Measurements from ENCODE around the gene SYCP2. TPM values are rescaled to one million over a fixed set of nuclear protein-coding genes. Genes with fewer than 3 reads are reported as not detected.

SYCP2 gene
- total and polyA plus RNA-seq, 7 donors, result 0.29 to 1.1 (median 0.49) TPM

DNA sequence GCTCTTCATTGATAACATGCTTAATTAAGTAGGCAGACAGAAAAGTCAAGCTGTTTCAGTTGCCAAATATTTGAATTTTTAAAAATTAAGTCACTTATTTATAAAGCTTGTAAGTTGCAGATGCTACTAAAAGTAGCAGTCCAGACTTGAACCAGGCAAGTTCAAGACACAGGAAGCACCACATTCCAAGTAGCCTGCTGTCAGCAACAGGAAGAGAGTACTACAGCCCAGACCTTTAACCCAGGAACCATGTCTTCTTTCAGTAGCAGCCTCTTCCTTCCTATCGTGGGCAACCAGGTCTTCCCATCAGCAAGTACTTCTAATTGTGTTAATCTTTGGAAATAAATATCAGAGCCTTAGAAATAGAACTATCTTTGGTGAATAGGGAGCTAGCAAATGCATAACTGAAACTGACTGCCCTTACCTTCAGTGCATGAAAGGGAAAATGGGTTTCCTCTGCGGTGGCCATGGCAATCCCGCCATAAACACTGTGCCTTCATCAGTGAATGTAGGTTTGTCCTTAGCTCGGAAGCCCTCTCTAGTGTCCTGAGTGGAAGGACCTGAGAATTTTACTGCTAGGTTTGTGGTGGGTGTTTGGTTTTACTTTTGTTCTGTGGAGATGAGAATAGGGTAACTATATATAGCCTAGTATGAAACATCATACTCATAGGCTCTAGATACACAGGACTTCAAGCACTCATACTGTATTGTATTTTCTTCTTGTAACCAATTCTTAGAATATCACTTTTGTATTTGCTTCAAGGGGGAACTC lies 95.6 kb downstream of the SYCP2 start:
- no peaks in the 10 kb centered on the region for H3K4me1 ChIP-seq
- DNase-seq (no peak), ATAC-seq (no peak)
- no peak overlapping the region for H3K27ac ChIP-seq
- peaks cover 0 to 37% (median 0%) of the 10 kb centered on the region in 3 donors for H3K27me3 ChIP-seq (ENCODE audit: insufficient read depth in 3 of 3, low read length in 2 of 3)
- WGBS, 3 donors, result 79 to 91% (median 82%) methylated on average over 4 of the region's 4 CpGs
- no peaks in the 10 kb centered on the region for H3K9me3 ChIP-seq
- H3K36me3 ChIP-seq (ENCODE audit: insufficient read depth in 1 of 2, low read depth in 1 of 2), result no peaks in the 10 kb centered on the region
- intact Hi-C loops (cut with DNase I), result no loop called here
- no peak overlapping the region for H3K4me3 ChIP-seq
- TF ChIP-seq, protein P1, sequence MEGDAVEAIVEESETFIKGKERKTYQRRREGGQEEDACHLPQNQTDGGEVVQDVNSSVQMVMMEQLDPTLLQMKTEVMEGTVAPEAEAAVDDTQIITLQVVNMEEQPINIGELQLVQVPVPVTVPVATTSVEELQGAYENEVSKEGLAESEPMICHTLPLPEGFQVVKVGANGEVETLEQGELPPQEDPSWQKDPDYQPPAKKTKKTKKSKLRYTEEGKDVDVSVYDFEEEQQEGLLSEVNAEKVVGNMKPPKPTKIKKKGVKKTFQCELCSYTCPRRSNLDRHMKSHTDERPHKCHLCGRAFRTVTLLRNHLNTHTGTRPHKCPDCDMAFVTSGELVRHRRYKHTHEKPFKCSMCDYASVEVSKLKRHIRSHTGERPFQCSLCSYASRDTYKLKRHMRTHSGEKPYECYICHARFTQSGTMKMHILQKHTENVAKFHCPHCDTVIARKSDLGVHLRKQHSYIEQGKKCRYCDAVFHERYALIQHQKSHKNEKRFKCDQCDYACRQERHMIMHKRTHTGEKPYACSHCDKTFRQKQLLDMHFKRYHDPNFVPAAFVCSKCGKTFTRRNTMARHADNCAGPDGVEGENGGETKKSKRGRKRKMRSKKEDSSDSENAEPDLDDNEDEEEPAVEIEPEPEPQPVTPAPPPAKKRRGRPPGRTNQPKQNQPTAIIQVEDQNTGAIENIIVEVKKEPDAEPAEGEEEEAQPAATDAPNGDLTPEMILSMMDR (IDR thresholded peaks at IDR 0.05), result no peak

DNA sequence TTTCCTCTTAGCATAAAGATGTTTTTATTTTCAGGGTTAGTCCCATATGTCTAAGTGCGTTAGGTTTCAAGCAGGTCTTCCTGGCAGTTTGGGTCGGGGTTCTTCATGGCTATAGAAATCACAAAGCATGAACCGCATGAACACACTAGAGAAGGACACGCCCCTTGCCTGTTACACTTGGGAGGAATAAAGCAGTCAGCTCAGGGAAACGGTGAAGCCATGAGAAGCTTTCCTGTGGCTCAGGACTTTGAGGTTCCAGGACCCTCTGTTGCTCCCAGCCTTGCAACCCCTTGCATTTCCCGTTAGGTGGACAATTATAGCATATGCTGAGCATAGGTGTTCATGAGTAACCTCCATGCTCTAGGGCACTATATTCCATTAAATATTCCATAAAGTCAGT lies 96.7 kb downstream of the SYCP2 start:
- peaks cover 0 to 37% (median 4%) of the 10 kb centered on the region in 3 donors for H3K27me3 ChIP-seq (ENCODE audit: insufficient read depth in 3 of 3, low read length in 2 of 3)
- no peak overlapping the region for H3K4me3 ChIP-seq
- TF ChIP-seq, protein P1 (IDR thresholded peaks at IDR 0.05), result no peak
- H3K36me3 ChIP-seq (ENCODE audit: insufficient read depth in 1 of 2, low read depth in 1 of 2), result no peaks in the 10 kb centered on the region
- no peaks in the 10 kb centered on the region for H3K4me1 ChIP-seq
- H3K27ac ChIP-seq, result no peak overlapping the region
- ATAC-seq (no peak), DNase-seq (no peak)
- no peaks in the 10 kb centered on the region for H3K9me3 ChIP-seq
- 20 to 24% (median 23%) methylated on average over 6 of the region's 6 CpGs for WGBS, 3 donors
- intact Hi-C loops (cut with DNase I), result no loop called here

DNA sequence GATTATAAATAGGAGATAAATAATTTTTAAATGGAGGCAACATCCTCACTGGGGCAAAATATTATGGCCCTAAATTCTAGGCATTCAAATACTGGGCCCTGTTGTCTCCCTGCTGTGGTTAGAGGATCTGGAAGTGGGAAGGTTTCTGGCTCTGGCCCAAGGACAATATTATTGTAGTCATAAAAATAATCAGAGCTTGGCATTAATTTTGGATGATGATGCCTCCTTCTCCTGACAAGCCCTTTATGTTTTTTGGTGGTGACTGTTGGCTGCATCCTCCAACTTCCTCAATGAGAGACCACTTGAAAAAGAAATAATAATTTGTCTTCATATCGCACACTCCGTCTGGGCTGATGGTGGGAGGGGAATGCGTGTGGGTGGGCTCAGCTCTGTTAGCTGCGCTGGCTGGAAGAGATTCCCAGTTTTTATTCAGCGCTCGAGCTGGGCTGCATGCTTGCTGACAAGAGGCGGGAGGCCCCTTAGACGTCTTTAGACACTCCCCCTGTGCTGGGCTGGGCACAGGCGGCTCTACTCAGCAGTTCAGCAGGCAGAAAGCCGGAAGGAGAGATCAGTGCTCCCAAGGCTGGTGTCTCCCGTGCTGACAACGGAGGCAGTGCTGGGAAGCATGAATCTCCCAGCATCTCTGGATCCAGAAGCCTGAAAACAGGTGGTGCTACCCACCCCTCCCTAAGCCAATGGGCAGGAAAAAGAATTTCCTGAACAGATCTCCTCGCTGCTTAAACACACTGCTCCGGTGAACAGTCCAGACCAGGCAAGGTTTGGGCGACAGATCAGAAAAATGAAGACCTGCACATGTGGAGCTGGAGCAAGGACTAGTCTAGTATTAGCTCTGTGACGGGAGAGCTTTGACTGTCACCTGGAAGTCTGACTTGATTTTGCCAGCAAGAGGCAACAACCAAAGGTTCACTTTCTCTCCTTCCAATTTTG lies 97.7 kb downstream of the SYCP2 start:
- H3K36me3 ChIP-seq (ENCODE audit: insufficient read depth in 1 of 2, low read depth in 1 of 2), result no peaks in the 10 kb centered on the region
- ATAC-seq, result peak in 1 of 4 donors; percentile 36
- DNase-seq, result no peak
- no peaks in the 10 kb centered on the region for H3K9me3 ChIP-seq
- H3K4me1 ChIP-seq, result no peaks in the 10 kb centered on the region
- TF ChIP-seq, protein P1 (IDR thresholded peaks at IDR 0.05), result no peak
- H3K27me3 ChIP-seq (ENCODE audit: insufficient read depth in 3 of 3, low read length in 2 of 3), result peaks cover 0 to 40% (median 4%) of the 10 kb centered on the region in 3 donors
- intact Hi-C loops (cut with DNase I), result no loop called here
- peak overlapping the region; percentile 7 for H3K4me3 ChIP-seq
- WGBS, 3 donors, result 10 to 23% (median 14%) methylated on average over 16 of the region's 16 CpGs
- H3K27ac ChIP-seq, result no peak overlapping the region

DNA sequence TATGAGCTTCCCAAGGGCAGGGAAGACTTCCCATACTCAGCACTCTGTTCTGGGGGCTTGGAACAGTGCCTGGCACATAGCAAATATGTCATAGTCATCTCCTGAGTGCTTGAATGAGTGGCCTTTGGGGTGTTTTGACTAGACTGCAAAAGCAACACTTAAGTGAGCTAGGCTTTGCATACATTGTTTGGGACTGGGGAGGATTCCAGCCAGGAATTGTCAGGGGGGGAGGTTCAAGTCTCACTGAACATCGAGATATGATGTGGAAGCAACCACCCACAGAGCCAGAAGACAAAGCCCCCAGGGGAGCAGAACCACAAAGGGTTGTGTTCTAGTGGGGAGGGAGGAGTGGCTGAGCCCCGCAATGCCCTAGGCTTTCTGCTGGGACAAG lies 98.4 kb downstream of the SYCP2 start:
- H3K27ac ChIP-seq, result no peak overlapping the region
- no peak for ATAC-seq

More for the DNA sequence above, 98.4 kb downstream of the SYCP2 start:
- WGBS, 3 donors, result 54 to 70% (median 58%) methylated on average over 2 of the region's 2 CpGs
- Histone ChIP-seq H3K4me3 (no peak overlapping the region), H3K9me3 (no peaks in the 10 kb centered on the region), H3K4me1 (no peaks in the 10 kb centered on the region), H3K36me3 (ENCODE audit: insufficient read depth in 1 of 2, low read depth in 1 of 2) (no peaks in the 10 kb centered on the region), H3K27me3 (ENCODE audit: insufficient read depth in 3 of 3, low read length in 2 of 3) (peaks cover 0 to 47% (median 4%) of the 10 kb centered on the region in 3 donors)
- intact Hi-C loops (cut with DNase I), result no loop called here
- TF ChIP-seq, protein P1 (IDR thresholded peaks at IDR 0.05), result no peak
- no peak for DNase-seq
